ELR (cell line): ENCODE measurements around the gene CDH13.

Experiments used
- DNase-seq: peaks from one replicate; pipeline ENCODE4 v3.0.0-alpha.2; 2015; ENCODE audit warnings: low read depth

CDH13 gene

DNA sequence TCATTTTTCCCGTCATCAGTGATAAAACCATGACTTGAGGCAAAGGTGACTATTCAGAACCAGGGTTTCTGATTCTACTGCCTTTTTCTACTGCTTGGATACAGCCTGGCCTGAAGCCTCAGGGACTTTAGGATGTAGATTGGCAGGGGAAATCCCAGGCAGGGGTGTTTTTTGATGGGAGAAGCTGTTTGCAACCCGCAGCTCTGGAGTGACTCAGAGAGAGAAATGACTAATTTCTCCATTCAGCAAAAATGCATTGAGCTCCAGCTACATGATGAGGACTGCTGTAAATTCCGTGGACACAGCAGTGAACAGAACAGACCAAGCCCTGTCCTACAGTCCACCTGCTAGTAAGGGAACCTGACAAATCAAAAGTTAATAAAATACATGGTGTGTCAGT, 560.6 kb downstream of the CDH13 start:
- peak; percentile 85 for DNase-seq

DNA sequence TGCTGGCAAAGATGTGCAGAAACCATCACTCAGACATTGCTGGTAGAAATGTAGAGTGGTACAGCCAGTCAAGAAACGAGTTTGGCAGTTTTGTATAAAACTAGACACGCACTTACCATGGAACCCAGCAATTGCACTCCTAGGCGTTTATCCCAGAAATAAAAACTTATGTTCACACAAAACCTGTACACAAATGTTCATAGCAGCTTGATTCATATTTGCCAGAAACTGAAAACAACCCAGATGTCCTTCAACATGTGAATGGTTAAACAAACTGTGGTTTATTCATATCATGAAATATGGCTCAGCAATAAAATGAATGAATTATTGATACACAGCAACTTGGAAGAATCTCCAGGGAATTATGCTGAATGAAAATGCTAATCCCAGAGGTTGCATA, 570.0 kb downstream of the CDH13 start:
- no peak for DNase-seq

DNA sequence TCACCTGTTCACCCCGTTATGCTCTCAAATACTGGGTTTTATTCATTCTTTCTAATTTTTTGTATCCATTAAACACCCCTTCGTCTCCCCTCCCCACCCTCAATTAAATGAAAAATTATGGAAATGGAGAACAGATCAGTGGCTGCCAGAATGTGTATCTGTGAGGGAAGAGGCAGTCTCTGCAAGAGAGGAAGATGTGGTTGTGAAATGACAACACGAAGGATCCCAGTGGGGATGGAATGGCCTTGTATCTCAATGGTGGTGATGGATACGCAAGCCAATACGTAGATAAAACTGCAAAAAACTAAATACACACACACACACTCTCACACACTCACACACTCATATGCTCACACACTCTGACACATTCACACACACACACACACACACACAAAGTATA, 570.7 kb downstream of the CDH13 start:
- DNase-seq: no peak

DNA sequence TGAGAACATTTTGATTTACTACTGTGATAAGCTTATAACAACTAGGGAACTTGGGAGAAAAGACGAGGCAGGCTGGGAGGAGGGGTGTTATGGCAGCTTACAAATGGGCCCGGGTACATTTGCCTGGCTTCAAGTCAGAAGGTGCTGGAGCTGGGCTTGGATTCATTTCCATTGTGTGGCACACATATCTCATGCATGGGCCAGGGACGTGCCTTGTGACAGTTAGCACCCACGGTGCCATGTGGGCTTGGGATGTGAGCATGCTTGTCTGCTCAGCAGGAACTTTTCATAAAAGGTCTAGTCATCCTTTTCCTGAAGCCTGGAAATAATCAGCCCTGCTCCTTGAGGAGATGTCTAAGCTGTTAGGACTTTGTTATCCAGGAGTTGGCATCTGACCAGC, 572.2 kb downstream of the CDH13 start:
- DNase-seq: no peak

DNA sequence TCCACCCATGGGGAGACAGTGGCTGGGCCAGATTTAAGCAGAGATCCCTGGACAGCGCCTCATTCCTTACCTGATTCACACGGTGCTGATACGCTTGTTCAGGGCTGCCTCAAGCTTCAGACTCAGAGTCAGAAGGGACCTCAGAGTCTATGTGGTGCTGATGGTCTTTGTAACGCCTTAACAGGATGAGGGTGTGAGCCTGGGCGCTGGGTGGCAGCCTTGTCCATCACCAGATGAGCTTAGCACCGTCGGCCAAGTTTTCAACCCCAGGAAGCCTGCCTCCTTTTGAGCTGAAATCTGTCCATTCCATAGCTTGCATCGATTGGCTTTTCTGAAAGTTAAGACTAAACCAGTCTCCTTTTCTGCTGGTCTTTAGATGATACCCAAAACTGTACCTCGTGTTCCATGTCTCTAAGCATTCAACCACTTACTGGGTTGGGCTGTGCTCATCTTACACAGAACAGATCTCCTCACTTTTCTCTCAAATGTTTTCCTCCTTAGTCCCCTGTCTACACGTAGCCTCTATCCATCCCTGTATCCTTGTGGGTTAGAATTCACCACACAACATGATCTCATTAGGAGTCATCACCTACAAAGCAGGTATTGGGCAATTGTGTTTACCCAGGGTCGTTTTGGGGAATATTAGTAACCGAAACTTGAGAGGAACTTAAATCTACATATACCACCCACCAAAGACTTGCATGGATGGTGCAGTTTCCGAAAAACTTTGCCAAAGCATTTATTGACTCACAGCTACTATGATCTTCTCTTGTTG, 573.4 kb downstream of the CDH13 start:
- peak; percentile 62 for DNase-seq

DNA sequence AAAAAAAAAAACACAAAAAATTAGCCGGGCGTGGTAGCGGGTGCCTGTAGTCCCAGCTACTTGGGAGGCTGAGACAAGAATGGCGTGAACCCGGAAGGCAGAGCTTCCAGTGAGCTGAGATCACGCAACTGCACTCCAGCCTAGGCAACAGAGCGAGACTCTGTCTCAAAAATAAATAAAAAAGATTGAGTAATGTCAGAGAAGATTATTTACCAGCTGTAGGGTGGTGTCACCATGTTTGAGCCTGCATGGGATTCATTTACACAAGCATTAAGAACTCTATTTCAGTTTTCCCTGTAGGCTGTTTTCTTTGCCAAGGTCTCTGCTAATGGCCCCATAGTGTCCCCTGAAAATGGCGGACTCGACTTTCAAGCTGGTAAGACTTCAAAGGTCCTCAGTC, 575.0 kb downstream of the CDH13 start:
- no peak for DNase-seq

DNA sequence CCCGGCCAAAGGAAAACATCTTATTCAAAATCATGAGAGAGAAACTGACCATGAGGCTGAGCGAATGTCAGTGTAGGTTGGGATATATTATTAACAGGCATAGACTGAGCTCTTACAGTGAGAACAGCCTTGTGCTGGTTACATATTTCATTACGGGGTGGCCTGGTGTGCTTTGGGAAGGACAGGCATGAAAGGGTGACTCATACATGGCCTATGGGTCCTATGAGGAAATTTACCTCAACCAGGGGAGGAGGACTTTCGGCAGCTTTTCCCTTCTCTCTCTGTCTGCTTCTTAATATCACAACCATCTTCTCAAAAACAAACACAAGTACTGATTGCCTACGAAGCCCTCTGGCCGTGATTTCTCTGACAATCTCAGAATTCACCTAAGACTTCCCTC, 579.1 kb downstream of the CDH13 start:
- peak; percentile 10 for DNase-seq

DNA sequence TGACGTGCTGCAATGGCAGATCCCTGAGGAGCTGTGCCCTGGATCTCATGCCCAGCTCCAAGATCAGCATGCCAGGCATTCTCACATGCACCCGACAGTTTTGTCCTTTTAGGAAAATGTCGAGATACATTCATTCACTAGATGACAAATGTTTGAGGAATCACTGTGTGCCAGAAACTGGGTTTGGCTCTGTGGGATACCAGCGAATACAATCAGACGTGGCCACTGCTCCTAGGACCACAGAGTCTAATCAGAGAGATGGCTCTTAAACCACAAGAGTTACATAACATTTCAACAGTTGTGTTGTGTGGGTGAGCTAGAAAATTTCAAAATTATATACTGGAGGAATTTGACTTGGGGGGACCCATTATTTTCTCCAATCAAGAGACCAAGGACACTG, 579.7 kb downstream of the CDH13 start:
- peak; percentile 52 for DNase-seq

DNA sequence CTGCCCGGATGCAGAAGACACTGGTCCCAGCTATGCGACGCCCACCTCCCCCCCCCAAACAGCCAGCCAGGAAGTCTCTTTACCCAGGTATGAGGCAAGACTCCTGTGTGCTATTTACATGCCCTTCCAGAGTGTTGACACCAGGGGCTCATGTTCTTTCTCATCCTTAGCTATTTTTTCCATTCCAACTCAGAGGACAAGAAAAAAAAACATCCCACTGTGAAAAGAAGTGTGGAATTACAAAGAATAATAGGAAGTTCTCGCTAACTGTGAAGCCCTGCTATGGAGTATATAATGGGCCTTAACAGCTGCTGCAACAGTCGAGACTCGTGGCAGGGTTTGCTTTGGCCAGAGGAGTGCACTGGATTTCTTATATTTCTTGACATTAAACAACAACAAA, 584.9 kb downstream of the CDH13 start:
- DNase-seq: no peak

DNA sequence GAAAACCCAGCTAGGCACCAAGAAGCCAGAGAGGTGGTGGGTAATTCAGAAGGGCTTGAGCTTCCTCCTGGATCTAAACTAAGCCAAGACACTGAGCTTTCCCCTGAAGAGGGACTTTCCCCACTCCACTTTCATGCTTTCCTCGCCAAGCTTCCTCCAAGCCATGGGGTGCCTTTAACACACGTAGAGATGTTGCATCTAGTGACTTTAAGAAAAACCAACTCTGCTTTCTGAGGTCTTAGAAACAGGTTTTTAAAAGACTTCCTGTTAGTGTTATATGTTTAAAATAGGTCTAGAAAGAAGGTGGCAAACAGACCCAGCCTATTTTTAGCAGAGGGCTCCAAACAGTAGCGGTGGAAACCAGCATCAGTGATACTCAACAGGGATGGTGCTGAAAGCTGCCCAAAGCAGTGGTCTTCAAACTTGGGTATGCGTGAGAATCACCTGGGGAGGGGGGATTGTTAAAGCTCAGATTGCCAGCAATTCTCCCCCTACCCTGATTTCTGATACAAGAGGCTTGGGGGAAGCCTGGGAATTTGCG, 585.6 kb downstream of the CDH13 start:
- no peak for DNase-seq

DNA sequence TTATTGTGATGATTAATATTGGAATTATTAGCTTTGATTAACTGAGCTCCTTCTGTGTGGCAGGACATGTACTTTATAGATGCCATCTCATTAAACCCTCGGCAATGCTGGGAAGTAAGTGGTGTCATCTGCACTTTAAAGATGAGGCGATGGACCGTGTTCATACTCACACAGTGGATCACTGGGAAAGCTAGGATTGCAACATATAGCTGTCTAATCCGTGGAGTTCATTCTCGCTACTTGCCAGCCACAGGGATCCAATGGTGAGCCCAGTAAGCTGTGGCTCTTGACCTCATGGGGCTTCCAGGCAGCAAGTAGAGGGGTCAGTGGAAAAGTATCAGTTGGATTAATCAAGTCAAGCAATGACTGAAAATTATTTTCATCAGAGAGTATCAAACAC, 587.9 kb downstream of the CDH13 start:
- DNase-seq: no peak

DNA sequence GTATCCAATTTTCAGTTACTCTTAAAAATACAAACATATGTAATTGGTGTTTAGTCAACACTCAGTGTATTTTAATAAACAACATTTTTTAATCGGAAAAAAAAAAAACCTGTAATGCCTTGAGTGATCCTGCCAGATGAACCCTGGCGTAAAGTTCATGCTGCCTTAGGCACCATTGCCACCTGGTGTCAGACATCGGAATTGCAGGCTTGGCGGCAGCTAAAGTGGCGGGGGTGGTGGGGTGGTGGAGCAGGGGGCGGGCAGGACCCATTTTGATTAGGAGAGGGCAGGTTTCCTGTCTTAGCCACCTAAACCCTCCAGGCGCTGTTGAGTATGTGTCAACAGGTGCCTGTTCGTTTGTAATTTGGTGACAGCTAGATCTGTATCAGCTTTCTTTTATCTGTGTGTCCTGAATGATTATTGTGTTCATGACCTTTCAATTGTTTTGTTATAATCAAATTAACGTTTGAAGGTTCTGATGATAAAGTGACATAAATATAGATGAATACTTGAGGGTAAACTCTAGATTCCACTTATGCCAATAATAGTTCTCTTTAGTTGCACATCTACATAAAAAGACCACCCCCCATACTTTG, 588.7 kb downstream of the CDH13 start:
- peak; percentile 54 for DNase-seq

DNA sequence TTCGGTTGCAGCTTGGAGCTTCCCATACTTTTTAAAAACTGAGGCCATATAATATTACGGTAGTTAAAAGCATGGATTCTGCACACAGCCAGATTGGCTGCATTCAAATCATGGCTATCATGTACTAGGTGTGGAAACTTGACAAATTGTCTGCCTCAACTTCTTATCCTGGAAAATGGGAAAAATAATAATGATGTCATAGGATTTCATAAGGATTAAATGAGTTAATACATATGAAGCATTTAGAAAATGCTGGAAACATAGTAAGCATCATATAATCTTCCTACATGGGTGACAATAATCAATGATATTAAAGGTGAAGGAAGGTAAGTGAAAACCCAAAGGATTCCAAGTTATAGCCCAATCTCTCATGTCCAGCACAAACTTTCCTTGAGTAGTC, 592.5 kb downstream of the CDH13 start:
- DNase-seq: no peak

DNA sequence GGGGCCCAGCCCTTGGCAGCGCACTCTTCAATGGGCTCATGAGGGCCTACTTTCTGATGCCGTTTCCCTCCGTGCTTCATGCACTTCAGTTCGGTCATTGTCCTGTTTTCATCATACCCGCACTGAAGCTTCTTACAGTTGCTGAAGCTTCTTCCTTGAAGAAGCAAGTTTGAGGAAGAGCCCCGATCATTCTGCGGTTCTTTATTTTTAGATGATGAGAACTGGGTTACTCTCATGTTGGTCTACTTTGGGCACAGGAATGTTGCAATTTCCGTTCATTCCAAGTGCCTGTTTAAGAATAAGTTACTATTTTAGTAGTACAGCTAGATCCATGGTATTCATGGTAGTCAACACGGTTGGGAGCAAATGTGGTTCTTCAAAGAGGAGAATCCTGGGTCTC, 593.3 kb downstream of the CDH13 start:
- no peak for DNase-seq

DNA sequence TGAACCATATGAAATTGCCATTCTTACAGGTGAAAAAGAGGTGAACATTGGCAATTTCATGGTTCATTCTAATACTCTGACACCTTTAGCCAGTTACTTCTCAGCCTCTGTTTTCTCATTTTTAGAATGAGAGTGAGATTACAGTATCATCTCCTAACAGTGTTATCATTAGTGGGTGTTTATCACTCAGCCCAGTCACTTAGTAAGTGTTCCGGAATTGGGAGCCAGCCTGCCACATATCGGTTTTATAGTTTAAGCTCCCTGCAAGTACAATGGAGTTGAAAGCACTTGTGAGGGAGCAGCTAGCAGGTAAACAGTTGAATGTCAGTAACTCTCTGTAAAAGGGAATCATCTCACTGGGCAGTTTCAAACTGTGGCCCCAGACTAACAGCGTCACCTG, 597.9 kb downstream of the CDH13 start:
- no peak for DNase-seq

DNA sequence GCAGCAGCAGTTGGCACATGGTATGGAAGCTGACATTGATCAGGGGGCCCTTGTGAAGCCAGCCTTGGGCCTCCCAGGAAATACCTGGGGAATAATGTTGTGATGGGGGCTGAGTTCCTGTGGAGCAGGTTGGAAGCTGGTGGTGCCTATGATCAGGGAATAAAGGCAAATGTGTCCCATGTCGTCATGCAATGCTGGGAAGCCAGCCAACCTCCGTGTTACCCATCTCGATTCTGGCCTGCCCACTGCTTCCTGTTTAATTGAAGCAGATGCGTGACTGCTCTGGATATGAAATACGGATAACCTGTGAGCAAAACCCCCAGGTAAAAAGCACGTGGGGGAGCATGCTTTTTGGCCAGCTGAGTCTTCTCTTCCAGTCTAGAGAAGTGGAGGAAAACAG, 600.6 kb downstream of the CDH13 start:
- no peak for DNase-seq

DNA sequence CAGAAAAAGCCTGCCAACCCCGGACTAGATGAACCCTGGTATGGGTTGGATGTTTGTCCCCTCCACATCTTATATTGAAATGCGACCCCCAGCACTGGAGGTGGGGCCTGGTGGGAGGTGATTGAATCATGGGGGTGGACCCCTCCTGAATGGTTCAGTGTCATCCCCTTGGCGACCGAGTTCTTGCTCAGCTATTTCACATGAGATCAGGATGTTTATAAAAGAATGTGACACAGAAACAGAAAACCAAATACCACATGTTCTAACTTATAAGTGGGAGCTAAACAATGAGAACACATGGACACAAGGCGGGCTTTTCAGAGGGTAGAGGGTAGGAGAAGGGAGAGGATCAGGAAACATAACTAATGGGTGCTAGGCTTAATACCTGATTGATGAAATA, 605.0 kb downstream of the CDH13 start:
- no peak for DNase-seq

DNA sequence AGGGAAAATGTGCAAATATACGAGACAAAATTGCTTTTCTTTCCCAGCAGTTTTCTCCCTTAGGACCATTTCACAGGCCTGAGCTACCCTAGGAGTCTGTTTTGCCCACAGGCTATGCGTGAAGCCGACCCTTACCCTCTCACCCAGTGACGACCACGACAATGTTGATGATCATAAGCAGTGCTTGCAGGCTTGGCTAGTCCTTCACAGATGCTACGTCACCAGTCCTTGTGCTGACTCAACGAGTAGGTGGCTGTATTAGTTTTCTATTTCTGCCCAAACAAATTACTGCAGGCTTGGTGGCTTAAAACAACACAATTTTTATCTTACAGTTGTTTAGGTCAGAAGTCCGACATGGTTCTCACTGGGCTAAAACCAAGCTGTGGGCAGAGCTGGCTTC, 606.4 kb downstream of the CDH13 start:
- no peak for DNase-seq

DNA sequence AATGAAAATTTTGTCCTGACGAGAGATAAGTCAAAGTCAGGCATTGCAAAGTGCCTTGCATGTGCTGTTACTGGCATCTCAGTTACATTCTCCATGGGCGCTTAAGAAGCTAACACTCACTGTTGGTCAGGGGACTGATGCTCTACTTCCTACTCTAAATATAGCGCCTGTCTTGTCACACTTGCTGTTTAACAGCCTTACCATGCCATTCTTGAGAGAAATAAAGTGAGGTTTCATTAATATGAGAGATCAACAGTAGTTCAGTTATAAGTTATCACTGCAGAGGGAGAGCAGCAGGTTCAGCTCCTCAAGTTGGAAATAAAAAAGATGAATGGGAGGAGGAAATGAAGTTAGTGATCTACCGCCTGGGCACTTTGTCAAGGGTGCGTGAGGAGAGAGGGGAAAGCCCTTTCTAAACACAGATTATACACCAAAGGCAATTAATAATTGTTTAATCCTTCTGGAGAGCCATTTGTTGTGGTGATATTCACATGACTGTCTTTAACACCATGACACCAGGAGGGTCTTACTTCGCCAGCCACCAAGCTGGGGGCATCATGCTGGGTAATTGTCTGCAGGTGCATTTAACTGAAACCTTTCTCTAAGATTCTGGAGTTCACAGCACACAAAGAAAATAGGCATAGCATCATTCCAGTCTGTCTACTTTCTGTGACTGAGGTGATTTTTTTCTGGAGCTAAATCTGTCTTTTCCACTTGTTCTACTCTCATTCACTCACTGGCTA, 612.4 kb downstream of the CDH13 start:
- DNase-seq: no peak

DNA sequence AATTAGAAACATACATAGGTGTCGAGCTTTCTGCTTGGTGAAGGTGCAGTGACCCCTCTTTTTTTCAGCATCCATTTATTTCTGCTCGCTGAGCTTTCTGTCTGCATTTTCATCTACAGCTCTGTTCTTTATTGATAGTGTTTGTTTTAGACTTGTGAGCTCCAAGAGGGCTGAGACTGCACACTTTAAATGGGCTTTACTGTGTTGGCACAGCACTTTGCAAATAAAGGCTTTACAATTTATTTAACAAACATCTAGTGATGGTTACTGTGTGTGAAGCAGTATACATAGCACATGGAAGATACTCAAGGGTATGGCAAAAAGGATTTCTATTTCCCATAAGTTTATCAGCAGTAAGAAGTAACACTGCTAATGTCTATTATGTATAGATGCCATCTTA, 617.3 kb downstream of the CDH13 start:
- DNase-seq: no peak

DNA sequence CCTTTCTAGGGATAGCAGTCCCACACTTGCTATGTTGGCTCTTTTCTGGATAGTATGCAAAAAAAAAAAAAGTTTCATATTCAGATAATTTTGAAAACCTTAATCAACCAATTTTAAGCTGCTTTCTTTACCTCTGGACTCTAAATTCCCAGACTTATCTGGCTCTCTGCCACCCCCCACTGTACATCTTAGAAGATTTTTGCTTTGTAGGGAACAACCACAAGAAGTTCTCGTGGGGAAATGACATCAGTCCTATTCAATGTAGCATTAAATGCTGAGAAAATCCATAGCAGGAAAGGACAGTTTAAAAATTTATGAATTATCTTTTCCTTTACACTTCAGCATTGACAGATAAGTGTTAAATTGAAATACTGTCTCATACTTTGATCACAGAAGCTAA, 618.3 kb downstream of the CDH13 start:
- DNase-seq: peak; percentile 3

DNA sequence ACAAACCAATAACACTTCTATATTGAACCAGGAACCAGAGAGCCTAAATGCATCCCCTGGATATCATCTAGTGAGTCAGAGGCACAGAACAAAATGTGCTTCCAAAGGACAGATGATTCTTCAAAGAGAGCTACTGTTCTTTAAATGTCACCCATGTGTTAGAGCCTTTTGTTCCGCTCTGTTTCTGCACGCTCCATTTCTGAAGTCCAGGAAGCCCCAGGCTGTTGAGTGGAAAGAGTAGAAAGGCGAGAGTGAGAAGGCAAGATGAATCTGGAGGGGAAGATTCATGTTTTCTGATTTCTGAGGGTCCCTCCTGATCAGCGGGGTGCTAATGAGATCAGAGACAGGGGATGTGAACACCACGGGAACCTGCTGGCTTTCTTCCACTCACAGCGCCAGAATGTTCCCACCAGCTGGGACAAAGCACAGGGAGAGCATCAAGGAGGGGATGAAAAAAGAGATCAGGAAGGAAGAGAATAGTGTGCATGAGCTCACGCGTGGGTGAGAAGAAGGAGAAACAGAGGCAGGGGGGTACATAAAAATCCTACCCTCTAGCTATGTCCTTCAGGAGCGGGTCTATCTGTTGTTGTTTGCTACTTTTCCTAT, 621.1 kb downstream of the CDH13 start:
- DNase-seq: no peak
